ENCODE data around the gene SPTBN4. TPM values are rescaled to one million over a fixed set of nuclear protein-coding genes. Genes with fewer than 3 reads are reported as not detected.
"Not testable (repeated sequence)": the region's sequence is repeated elsewhere in the genome, so short reads cannot be mapped to it uniquely, and the experiment has no call there.

Gene SPTBN4
- total RNA-seq, 1 experiment from 2014 or later, result 4.5 TPM

- DNase-seq (ENCODE audit: low spot score), result no peak
- in situ Hi-C loops (cut with HindIII; ENCODE audit: low sequenced_read_pairs), result no loop called here
Measured at GRCh38 chr19:40621966-40622772, 155.4 kb downstream of the SPTBN4 start.

GRCh38 chr19:40622773-40623075, 155.9 kb downstream of the SPTBN4 start:
- in situ Hi-C loops (cut with HindIII; ENCODE audit: low sequenced_read_pairs), result no loop called here
- no peak for DNase-seq (ENCODE audit: low spot score)

GRCh38 chr19:40623403-40624251, 156.8 kb downstream of the SPTBN4 start:
- DNase-seq (ENCODE audit: low spot score), result peak; percentile 18
- in situ Hi-C loops (cut with HindIII; ENCODE audit: low sequenced_read_pairs), result no loop called here

- DNase-seq (ENCODE audit: low spot score); in situ Hi-C loops (cut with HindIII; ENCODE audit: low sequenced_read_pairs): not testable (repeated sequence)
Measured at GRCh38 chr19:40624369-40625153, 157.8 kb downstream of the SPTBN4 start.

GRCh38 chr19:40625406-40626120, 158.8 kb downstream of the SPTBN4 start:
- in situ Hi-C loops (cut with HindIII; ENCODE audit: low sequenced_read_pairs), result no loop called here
- no peak for DNase-seq (ENCODE audit: low spot score)

Other genes starting within 250 kb of the SPTBN4 start
- not detected in 2 replicates for gene TTC9B, start 248.6 kb upstream of the SPTBN4 start, total RNA-seq (2014; rRNA removed; shearing (Covaris generic))
- not detected in 2 replicates for gene CCNP, start 240.3 kb upstream of the SPTBN4 start, total RNA-seq (2014; rRNA removed; shearing (Covaris generic))
- 71.8 and 73.5 TPM in 2 replicates for gene AKT2, start 181.7 kb upstream of the SPTBN4 start, total RNA-seq (2014; rRNA removed; shearing (Covaris generic))
- gene C19orf47, start 118.6 kb upstream of the SPTBN4 start, total RNA-seq (2014; rRNA removed; shearing (Covaris generic)), result 7.7 and 22.5 TPM in 2 replicates
- 232 and 245 TPM in 2 replicates for gene PLD3, start 118.3 kb upstream of the SPTBN4 start, total RNA-seq (2014; rRNA removed; shearing (Covaris generic))
- gene HIPK4, start 76.8 kb upstream of the SPTBN4 start, total RNA-seq (2014; rRNA removed; shearing (Covaris generic)), result not detected in 2 replicates
- gene PRX, start 53.6 kb upstream of the SPTBN4 start, total RNA-seq (2014; rRNA removed; shearing (Covaris generic)), result 5.6 and 5.9 TPM in 2 replicates
- 24.4 and 42.0 TPM in 2 replicates for gene SERTAD1, start 41.0 kb upstream of the SPTBN4 start, total RNA-seq (2014; rRNA removed; shearing (Covaris generic))
- gene SERTAD3, start 22.7 kb upstream of the SPTBN4 start, total RNA-seq (2014; rRNA removed; shearing (Covaris generic)), result 62.7 and 63.8 TPM in 2 replicates
- 195 and 247 TPM in 2 replicates for gene BLVRB, start 1.3 kb upstream of the SPTBN4 start, total RNA-seq (2014; rRNA removed; shearing (Covaris generic))
- gene SHKBP1, start 109.9 kb downstream of the SPTBN4 start, total RNA-seq (2014; rRNA removed; shearing (Covaris generic)), result 74.5 and 115 TPM in 2 replicates
- 54.8 and 64.4 TPM in 2 replicates for gene LTBP4, start 134.4 kb downstream of the SPTBN4 start, total RNA-seq (2014; rRNA removed; shearing (Covaris generic))
- gene NUMBL, start 223.7 kb downstream of the SPTBN4 start, total RNA-seq (2014; rRNA removed; shearing (Covaris generic)), result 18.5 and 25.1 TPM in 2 replicates
- gene COQ8B, start 249.9 kb downstream of the SPTBN4 start, total RNA-seq (2014; rRNA removed; shearing (Covaris generic)), result 58.6 and 59.5 TPM in 2 replicates

All from G401 (cell line).